ENCODE data around the gene PPP1R13B.

DNA sequence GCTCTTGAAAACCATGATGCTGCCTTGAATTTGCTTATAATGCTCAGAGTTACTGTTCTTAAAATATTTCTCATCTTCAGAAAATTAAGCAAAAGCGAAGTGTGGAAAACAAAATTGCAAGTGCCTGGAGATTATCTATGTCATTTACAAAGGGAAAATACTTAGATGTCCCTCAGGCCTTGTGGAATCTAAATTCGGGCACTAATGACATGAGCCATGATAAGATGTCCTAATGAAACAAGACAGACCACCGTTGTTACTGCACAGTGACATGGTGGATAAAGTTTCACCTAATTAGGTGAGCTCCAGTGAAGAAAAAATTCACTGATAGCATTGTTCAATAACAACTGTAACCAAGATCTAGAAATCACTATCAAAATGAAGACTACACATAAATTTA lies 30.4 kb downstream of the PPP1R13B start:
- TF ChIP-seq, protein P1, sequence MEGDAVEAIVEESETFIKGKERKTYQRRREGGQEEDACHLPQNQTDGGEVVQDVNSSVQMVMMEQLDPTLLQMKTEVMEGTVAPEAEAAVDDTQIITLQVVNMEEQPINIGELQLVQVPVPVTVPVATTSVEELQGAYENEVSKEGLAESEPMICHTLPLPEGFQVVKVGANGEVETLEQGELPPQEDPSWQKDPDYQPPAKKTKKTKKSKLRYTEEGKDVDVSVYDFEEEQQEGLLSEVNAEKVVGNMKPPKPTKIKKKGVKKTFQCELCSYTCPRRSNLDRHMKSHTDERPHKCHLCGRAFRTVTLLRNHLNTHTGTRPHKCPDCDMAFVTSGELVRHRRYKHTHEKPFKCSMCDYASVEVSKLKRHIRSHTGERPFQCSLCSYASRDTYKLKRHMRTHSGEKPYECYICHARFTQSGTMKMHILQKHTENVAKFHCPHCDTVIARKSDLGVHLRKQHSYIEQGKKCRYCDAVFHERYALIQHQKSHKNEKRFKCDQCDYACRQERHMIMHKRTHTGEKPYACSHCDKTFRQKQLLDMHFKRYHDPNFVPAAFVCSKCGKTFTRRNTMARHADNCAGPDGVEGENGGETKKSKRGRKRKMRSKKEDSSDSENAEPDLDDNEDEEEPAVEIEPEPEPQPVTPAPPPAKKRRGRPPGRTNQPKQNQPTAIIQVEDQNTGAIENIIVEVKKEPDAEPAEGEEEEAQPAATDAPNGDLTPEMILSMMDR (IDR thresholded peaks at IDR 0.05): no peak
- no peak for TF ChIP-seq EZH2phosphoT487 (IDR thresholded peaks at IDR 0.05)
